Trophoblast cell (in vitro differentiated cells and primary cell): ENCODE measurements around the gene COL23A1.

Source experiments
- DNase-seq, 2 donors: peaks; one replicate each; pipeline ENCODE4 v3.0.0-alpha.2; 2016
- H2AFZ ChIP-seq: 2 replicates; pipeline ENCODE4 v1.6.1; 2013; ENCODE audit warnings: low read length, moderate library complexity, mild to moderate bottlenecking; ENCODE audit not compliant: insufficient read depth, poor library complexity
- H2AK5ac ChIP-seq: 2 replicates; pipeline ENCODE4 v1.6.1; 2013; ENCODE audit warnings: mild to moderate bottlenecking, low read length
- H2BK120ac ChIP-seq: 2 replicates; pipeline ENCODE4 v1.6.1; 2013; ENCODE audit warnings: low read length, mild to moderate bottlenecking, moderate library complexity; ENCODE audit not compliant: insufficient read depth, poor library complexity
- H2BK12ac ChIP-seq: 2 replicates; pipeline ENCODE4 v1.6.1; 2013; ENCODE audit warnings: mild to moderate bottlenecking, low read length, moderate library complexity
- H2BK5ac ChIP-seq: 2 replicates; pipeline ENCODE4 v1.6.1; 2013; ENCODE audit warnings: low read length, low read depth, moderate library complexity, mild to moderate bottlenecking; ENCODE audit not compliant: poor library complexity
- H3K14ac ChIP-seq: 2 replicates; pipeline ENCODE4 v1.6.1; 2013; ENCODE audit warnings: mild to moderate bottlenecking, low read length
- H3K18ac ChIP-seq: 2 replicates; pipeline ENCODE4 v1.6.1; 2013; ENCODE audit warnings: mild to moderate bottlenecking, low read length
- H3K23ac ChIP-seq: 2 replicates; pipeline ENCODE4 v1.6.1; 2013; ENCODE audit warnings: low read length
- H3K27ac ChIP-seq: 2 replicates; pipeline ENCODE4 v1.5.1; 2013; ENCODE audit warnings: low read depth, mild to moderate bottlenecking, inconsistent platforms, low read length, moderate library complexity
- H3K27me3 ChIP-seq: 2 replicates; pipeline ENCODE4 v1.6.1; 2013; ENCODE audit warnings: inconsistent platforms, mild to moderate bottlenecking, low read length, moderate library complexity; ENCODE audit not compliant: insufficient read depth
- H3K36me3 ChIP-seq, 2 experiments: 1 replicate in 1 of 2; 2 replicates in 1 of 2; pipeline ENCODE4 v1.6.1; 2013; ENCODE audit warnings: low read length in 2 of 2, mild to moderate bottlenecking in 2 of 2, moderate library complexity in 1 of 2; ENCODE audit not compliant: insufficient read depth in 2 of 2, control insufficient read depth in 1 of 2
- H3K4ac ChIP-seq: 2 replicates; pipeline ENCODE4 v1.6.1; 2013; ENCODE audit warnings: low read depth, mild to moderate bottlenecking, low read length, moderate library complexity
- H3K4me1 ChIP-seq, 2 experiments: 1 replicate in 1 of 2; 2 replicates in 1 of 2; pipeline ENCODE4 v1.6.1; 2013; ENCODE audit warnings: low read length in 2 of 2, mild to moderate bottlenecking in 2 of 2, moderate library complexity in 1 of 2; ENCODE audit not compliant: insufficient read depth in 2 of 2, control insufficient read depth in 1 of 2
- H3K4me2 ChIP-seq: 2 replicates; pipeline ENCODE4 v1.6.1; 2013; ENCODE audit warnings: inconsistent platforms, mild to moderate bottlenecking, low read length, moderate library complexity
- H3K4me3 ChIP-seq: 2 replicates; pipeline ENCODE4 v1.5.1; 2013; ENCODE audit warnings: mild to moderate bottlenecking, low read depth, low read length, inconsistent platforms
- H3K79me1 ChIP-seq: one replicate; pipeline ENCODE4 v1.6.1; 2013; ENCODE audit warnings: low read length
- H3K79me2 ChIP-seq: 2 replicates; pipeline ENCODE4 v1.6.1; 2013; ENCODE audit warnings: low read length, mild to moderate bottlenecking; ENCODE audit not compliant: control insufficient read depth, insufficient read depth, poor library complexity
- H3K9ac ChIP-seq: 2 replicates; pipeline ENCODE4 v1.6.1; 2013; ENCODE audit warnings: mild to moderate bottlenecking, low read length
- H3K9me3 ChIP-seq: 2 replicates; pipeline ENCODE4 v1.6.1; 2013; ENCODE audit warnings: low read depth, mild to moderate bottlenecking, control low read depth, inconsistent platforms, low read length; ENCODE audit not compliant: insufficient read depth
- H4K12ac ChIP-seq: 2 replicates; pipeline ENCODE4 v1.6.1; 2013; ENCODE audit warnings: low read depth, mild to moderate bottlenecking, low read length, moderate library complexity
- H4K8ac ChIP-seq: 2 replicates; pipeline ENCODE4 v1.6.1; 2013; ENCODE audit warnings: low read depth, mild to moderate bottlenecking, low read length, moderate library complexity
- H4K91ac ChIP-seq: one replicate; pipeline ENCODE4 v1.6.1; 2013; ENCODE audit warnings: low read depth, mild to moderate bottlenecking, low read length, moderate library complexity
- WGBS: extraction: QIAGEN DNeasy Blood & Tissue Kit; methylation state at CpG from one replicate; pipeline ENCODE4 v1.1.7; 2013; ENCODE audit warnings: missing lambda C conversion rate; ENCODE audit not compliant: insufficient read length, insufficient coverage; ENCODE audit errors: extremely low coverage; 5-methylcytosine and 5-hydroxymethylcytosine counted together

COL23A1 gene

DNA sequence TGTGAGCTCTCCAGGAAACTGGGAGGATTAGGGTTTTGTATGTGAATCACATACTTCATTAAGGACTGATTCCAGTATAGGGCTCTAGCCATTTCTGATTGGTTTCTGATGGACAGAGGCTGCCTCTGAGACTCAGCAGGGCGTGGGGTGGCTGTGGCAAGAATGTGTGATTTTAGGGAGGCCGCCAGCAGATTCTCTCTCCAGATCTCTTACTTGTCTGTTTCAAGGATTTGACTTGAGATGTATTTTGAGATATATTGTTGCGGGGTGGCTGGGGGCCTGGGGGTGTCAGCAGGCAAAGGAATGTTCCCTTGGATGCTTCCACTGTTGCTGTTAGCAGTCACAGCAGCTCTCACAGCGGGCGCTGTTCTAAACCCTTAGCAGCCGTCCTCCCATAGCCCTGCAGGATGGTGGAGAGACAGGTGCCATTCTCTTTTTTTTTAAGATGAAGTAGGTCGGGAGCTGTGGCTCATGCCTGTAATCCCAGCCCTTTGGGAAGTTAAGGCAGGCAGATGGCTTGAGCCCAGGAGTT is 393.8 kb downstream of the COL23A1 start:
- Histone ChIP-seq H2BK12ac (no peak overlapping the region), H2BK5ac (no peak overlapping the region), H3K18ac (no peak overlapping the region), H3K79me2 (no peaks in the 10 kb centered on the region), H2BK120ac (no peak overlapping the region), H3K4me2 (no peak overlapping the region), H3K9ac (no peak overlapping the region), H3K27ac (no peak overlapping the region), H2AK5ac (no peak overlapping the region), H4K12ac (no peak overlapping the region), H3K9me3 (peaks cover 8% of the 10 kb centered on the region), H3K4ac (no peak overlapping the region), H3K27me3 (no peaks in the 10 kb centered on the region), H3K14ac (no peak overlapping the region), H4K91ac (no peak overlapping the region), H4K8ac (no peak overlapping the region), H2AFZ (no peak overlapping the region), H3K79me1 (no peaks in the 10 kb centered on the region), H3K4me3 (no peak overlapping the region), H3K4me1 (no peaks in the 10 kb centered on the region), H3K23ac (no peak overlapping the region), H3K36me3 (no peaks in the 10 kb centered on the region)
- WGBS, result no CpG with 5 or more reads among the region's 7 CpGs
- DNase-seq, result no peak

DNA sequence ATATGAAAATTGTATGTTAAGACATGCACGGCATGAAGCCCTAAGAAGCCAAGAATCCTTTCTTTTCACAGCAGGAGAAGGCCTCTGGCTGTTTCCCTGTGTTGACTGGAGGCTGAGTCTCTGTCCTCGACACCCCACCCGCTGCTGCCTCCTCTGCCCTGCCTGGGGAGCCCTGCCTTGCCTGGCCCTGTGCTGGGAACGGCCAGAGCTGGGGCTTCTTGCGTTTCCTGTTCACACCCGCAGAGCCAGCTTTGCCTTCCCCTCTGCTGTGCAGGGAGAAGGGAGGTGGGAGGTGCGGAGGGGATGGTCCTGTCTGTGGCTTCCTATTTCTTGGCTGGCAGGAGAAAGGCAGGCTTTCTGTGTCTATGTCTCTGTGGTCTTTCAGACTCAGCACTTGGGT is 396.2 kb downstream of the COL23A1 start:
- H4K12ac ChIP-seq, result no peak overlapping the region

DNA sequence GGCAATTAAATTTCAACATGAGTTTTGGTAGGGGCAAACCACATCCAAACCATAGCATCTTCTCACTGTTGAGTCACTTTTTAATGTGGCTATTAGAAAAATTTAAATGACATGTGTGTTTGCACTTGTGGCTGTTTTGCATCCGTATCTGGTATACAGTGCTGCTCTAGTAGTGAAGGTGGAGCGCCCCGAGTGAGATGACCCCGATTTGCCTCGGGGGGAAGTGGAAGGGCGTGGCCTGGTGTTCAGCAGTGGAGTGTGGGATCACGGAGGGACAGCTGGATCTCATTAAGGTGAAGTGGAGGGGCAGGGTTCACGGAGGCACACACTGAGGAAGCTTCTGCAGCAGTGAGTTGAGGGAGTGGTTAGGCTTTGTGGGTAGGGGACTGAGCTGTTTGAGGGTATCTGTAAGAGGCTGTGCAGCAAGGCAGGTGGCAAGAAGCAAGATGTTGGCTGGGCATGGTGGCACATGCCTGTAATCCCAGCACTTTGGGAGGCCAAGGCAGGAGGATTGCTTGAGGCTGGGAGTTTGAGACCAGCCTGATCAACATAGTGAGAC is 396.9 kb downstream of the COL23A1 start:
- H3K4me2 ChIP-seq, result no peak overlapping the region
- no peak for DNase-seq
- H3K18ac ChIP-seq, result no peak overlapping the region
- H4K12ac ChIP-seq, result no peak overlapping the region
- no peaks in the 10 kb centered on the region for H3K79me1 ChIP-seq
- H3K4me3 ChIP-seq, result no peak overlapping the region
- H3K9ac ChIP-seq, result no peak overlapping the region
- no peak overlapping the region for H2AK5ac ChIP-seq
- H3K9me3 ChIP-seq, result peaks cover 8% of the 10 kb centered on the region
- no peak overlapping the region for H3K27ac ChIP-seq
- H3K14ac ChIP-seq, result no peak overlapping the region
- H4K91ac ChIP-seq, result no peak overlapping the region
- no CpG with 5 or more reads among the region's 8 CpGs for WGBS
- no peak overlapping the region for H3K4ac ChIP-seq
- H3K36me3 ChIP-seq, result no peaks in the 10 kb centered on the region
- H3K79me2 ChIP-seq, result no peaks in the 10 kb centered on the region
- H4K8ac ChIP-seq, result no peak overlapping the region
- no peak overlapping the region for H2BK120ac ChIP-seq
- no peak overlapping the region for H2BK12ac ChIP-seq
- no peaks in the 10 kb centered on the region for H3K4me1 ChIP-seq
- H2BK5ac ChIP-seq, result no peak overlapping the region
- H3K23ac ChIP-seq, result no peak overlapping the region
- no peak overlapping the region for H2AFZ ChIP-seq
- no peaks in the 10 kb centered on the region for H3K27me3 ChIP-seq

More for the DNA sequence above, 396.2 kb downstream of the COL23A1 start:
- H2BK12ac ChIP-seq, result no peak overlapping the region
- no peak overlapping the region for H3K4me3 ChIP-seq
- no peak overlapping the region for H4K8ac ChIP-seq
- no peak overlapping the region for H2AK5ac ChIP-seq
- H3K14ac ChIP-seq, result no peak overlapping the region
- no CpG with 5 or more reads among the region's 7 CpGs for whole genome bisulfite sequencing
- no peak overlapping the region for H3K27ac ChIP-seq
- no peaks in the 10 kb centered on the region for H3K36me3 ChIP-seq
- no peak overlapping the region for H3K23ac ChIP-seq
- DNase-seq, result no peak
- H2AFZ ChIP-seq, result no peak overlapping the region
- no peak overlapping the region for H3K9ac ChIP-seq
- H2BK120ac ChIP-seq, result no peak overlapping the region
- no peak overlapping the region for H3K18ac ChIP-seq
- H3K9me3 ChIP-seq, result peaks cover 8% of the 10 kb centered on the region
- H4K91ac ChIP-seq, result no peak overlapping the region
- H3K4me1 ChIP-seq, result no peaks in the 10 kb centered on the region
- no peak overlapping the region for H3K4me2 ChIP-seq
- H3K27me3 ChIP-seq, result no peaks in the 10 kb centered on the region
- H3K79me2 ChIP-seq, result no peaks in the 10 kb centered on the region
- H2BK5ac ChIP-seq, result no peak overlapping the region
- H3K79me1 ChIP-seq, result no peaks in the 10 kb centered on the region
- no peak overlapping the region for H3K4ac ChIP-seq

DNA sequence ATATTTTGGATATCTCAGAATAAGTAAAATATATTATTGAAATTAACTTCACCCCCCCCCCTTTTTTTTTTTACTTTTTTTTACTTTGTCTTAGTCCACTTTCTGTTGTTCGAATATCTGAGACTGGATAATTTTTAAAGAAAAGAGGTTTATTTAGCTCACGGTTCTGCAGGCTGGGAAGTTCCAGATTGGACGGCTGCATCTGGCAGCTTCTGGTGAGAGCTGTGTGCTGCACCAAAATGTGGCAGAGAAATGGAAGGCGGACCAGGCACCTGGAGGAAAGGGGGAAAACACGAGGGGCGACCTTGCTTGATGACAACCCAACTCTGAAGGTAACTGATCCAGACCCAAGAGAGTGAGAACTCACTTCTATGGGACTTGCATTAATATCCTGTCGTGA is 397.4 kb downstream of the COL23A1 start:
- Histone ChIP-seq H3K9me3 (peaks cover 8% of the 10 kb centered on the region), H3K23ac (no peak overlapping the region)
- no CpG with 5 or more reads among the region's 7 CpGs for WGBS

More for the DNA sequence above, 397.4 kb downstream of the COL23A1 start:
- Histone ChIP-seq H2BK5ac (no peak overlapping the region), H3K9ac (no peak overlapping the region), H3K18ac (no peak overlapping the region), H3K27me3 (no peaks in the 10 kb centered on the region), H3K36me3 (no peaks in the 10 kb centered on the region), H3K4me2 (no peak overlapping the region), H4K12ac (no peak overlapping the region), H3K4me3 (no peak overlapping the region), H3K4me1 (no peaks in the 10 kb centered on the region), H4K8ac (no peak overlapping the region), H4K91ac (no peak overlapping the region), H3K79me1 (no peaks in the 10 kb centered on the region), H3K14ac (no peak overlapping the region), H2BK12ac (no peak overlapping the region), H3K27ac (no peak overlapping the region), H3K79me2 (no peaks in the 10 kb centered on the region), H2AFZ (no peak overlapping the region), H2AK5ac (no peak overlapping the region), H3K4ac (no peak overlapping the region), H2BK120ac (no peak overlapping the region)
- no peak for DNase-seq
